ENCODE data around the gene DNAJC28. TPM values are rescaled to one million over a fixed set of nuclear protein-coding genes. Genes with fewer than 3 reads are reported as not detected.

The DNAJC28 gene
- total RNA-seq, 1 donor: 4.0 TPM

GRCh38 chr21:33461538-33462250 lies 29.8 kb downstream of the DNAJC28 start:
- H3K27me3 ChIP-seq (ENCODE audit: insufficient read depth, low read length): no peaks in the 10 kb centered on the region
- H4K20me1 ChIP-seq (ENCODE audit: insufficient read depth, low read length): no peaks in the 10 kb centered on the region
- no peaks in the 10 kb centered on the region for H3K9me3 ChIP-seq (ENCODE audit: low read depth, low read length)
- H3K4me3 ChIP-seq (ENCODE audit: insufficient read depth, low read length): no peak overlapping the region
- H3K36me3 ChIP-seq (ENCODE audit: insufficient read depth, low read length): peaks cover 14% of the 10 kb centered on the region
- H3K4me1 ChIP-seq (ENCODE audit: insufficient read depth, low read length): peaks cover 4% of the 10 kb centered on the region
- DNase-seq (ENCODE audit: insufficient read length, low spot score, missing footprints): no peak
- H3K4me2 ChIP-seq (ENCODE audit: insufficient read depth, low read length): no peak overlapping the region
- no peak overlapping the region for H2AFZ ChIP-seq (ENCODE audit: low read length)
- no peak for TF ChIP-seq CTCF (IDR thresholded peaks at IDR 0.05; ENCODE audit: extremely low read depth, low read depth, low read length)
- no peak overlapping the region for H3K27ac ChIP-seq (ENCODE audit: low read depth, low read length)
- no peaks in the 10 kb centered on the region for H3K79me2 ChIP-seq (ENCODE audit: insufficient read depth, low read length)

GRCh38 chr21:33458861-33459260 lies 32.7 kb downstream of the DNAJC28 start:
- no peaks in the 10 kb centered on the region for H3K27me3 ChIP-seq (ENCODE audit: insufficient read depth, low read length)
- no peaks in the 10 kb centered on the region for H4K20me1 ChIP-seq (ENCODE audit: insufficient read depth, low read length)
- DNase-seq (ENCODE audit: insufficient read length, low spot score, missing footprints): no peak
- no peak overlapping the region for H3K27ac ChIP-seq (ENCODE audit: low read depth, low read length)
- H3K79me2 ChIP-seq (ENCODE audit: insufficient read depth, low read length): no peaks in the 10 kb centered on the region
- H3K4me1 ChIP-seq (ENCODE audit: insufficient read depth, low read length): peaks cover 4% of the 10 kb centered on the region
- H2AFZ ChIP-seq (ENCODE audit: low read length): no peak overlapping the region
- H3K4me3 ChIP-seq (ENCODE audit: insufficient read depth, low read length): no peak overlapping the region
- TF ChIP-seq CTCF (IDR thresholded peaks at IDR 0.05; ENCODE audit: extremely low read depth, low read depth, low read length): no peak
- no peak overlapping the region for H3K4me2 ChIP-seq (ENCODE audit: insufficient read depth, low read length)
- peaks cover 19% of the 10 kb centered on the region for H3K36me3 ChIP-seq (ENCODE audit: insufficient read depth, low read length)
- no peaks in the 10 kb centered on the region for H3K9me3 ChIP-seq (ENCODE audit: low read depth, low read length)

- peaks cover 19% of the 10 kb centered on the region for H3K36me3 ChIP-seq (ENCODE audit: insufficient read depth, low read length)
- H3K4me1 ChIP-seq (ENCODE audit: insufficient read depth, low read length): peaks cover 18% of the 10 kb centered on the region
- H3K9me3 ChIP-seq (ENCODE audit: low read depth, low read length): no peaks in the 10 kb centered on the region
- no peak for DNase-seq (ENCODE audit: insufficient read length, low spot score, missing footprints)
- H3K27ac ChIP-seq (ENCODE audit: low read depth, low read length): no peak overlapping the region
- H2AFZ ChIP-seq (ENCODE audit: low read length): no peak overlapping the region
- H4K20me1 ChIP-seq (ENCODE audit: insufficient read depth, low read length): no peaks in the 10 kb centered on the region
- no peaks in the 10 kb centered on the region for H3K79me2 ChIP-seq (ENCODE audit: insufficient read depth, low read length)
- no peak overlapping the region for H3K4me3 ChIP-seq (ENCODE audit: insufficient read depth, low read length)
- no peak for TF ChIP-seq CTCF (IDR thresholded peaks at IDR 0.05; ENCODE audit: extremely low read depth, low read depth, low read length)
- H3K27me3 ChIP-seq (ENCODE audit: insufficient read depth, low read length): no peaks in the 10 kb centered on the region
- H3K4me2 ChIP-seq (ENCODE audit: insufficient read depth, low read length): no peak overlapping the region
Measured at GRCh38 chr21:33455686-33456446, 35.6 kb downstream of the DNAJC28 start.

GRCh38 chr21:33452362-33452761 lies 39.2 kb downstream of the DNAJC28 start:
- Histone ChIP-seq H3K4me3 (ENCODE audit: insufficient read depth, low read length) (no peak overlapping the region), H3K27ac (ENCODE audit: low read depth, low read length) (no peak overlapping the region), H3K4me1 (ENCODE audit: insufficient read depth, low read length) (peaks cover 13% of the 10 kb centered on the region), H3K9me3 (ENCODE audit: low read depth, low read length) (no peaks in the 10 kb centered on the region), H3K79me2 (ENCODE audit: insufficient read depth, low read length) (no peaks in the 10 kb centered on the region), H3K27me3 (ENCODE audit: insufficient read depth, low read length) (no peaks in the 10 kb centered on the region), H3K4me2 (ENCODE audit: insufficient read depth, low read length) (no peak overlapping the region), H3K36me3 (ENCODE audit: insufficient read depth, low read length) (peaks cover 11% of the 10 kb centered on the region), H2AFZ (ENCODE audit: low read length) (no peak overlapping the region), H4K20me1 (ENCODE audit: insufficient read depth, low read length) (no peaks in the 10 kb centered on the region)
- DNase-seq (ENCODE audit: insufficient read length, low spot score, missing footprints): no peak
- no peak for TF ChIP-seq CTCF (IDR thresholded peaks at IDR 0.05; ENCODE audit: extremely low read depth, low read depth, low read length)

Data from osteoblast (primary cell).